Smooth muscle cell (in vitro differentiated cells): ENCODE results near the gene DPYSL3. TPM values are rescaled to one million over a fixed set of nuclear protein-coding genes. Genes with fewer than 3 reads are reported as not detected.

Experiments used
- DNase-seq: peaks from one replicate; lab custom pipeline; 2025; ENCODE audit not compliant: unreplicated experiment; lab: John Stamatoyannopoulos, UW
- H2AFZ ChIP-seq: fragments of 200-600 bp; sonication (generic); 2 replicates; pipeline ENCODE4 v1.6.0; 2016; ENCODE audit warnings: antibody characterized with exemption, low read depth, mild to moderate bottlenecking
- H3F3A ChIP-seq: fragments of 200-600 bp; sonication (generic); 2 replicates; pipeline ENCODE4 v1.6.0; 2017; ENCODE audit warnings: antibody characterized with exemption, low read depth
- H3K27ac ChIP-seq: fragments of 200-600 bp; sonication (generic); 2 replicates; pipeline ENCODE4 v1.5.1; 2016; ENCODE audit warnings: low read depth, mild to moderate bottlenecking
- H3K27me3 ChIP-seq: fragments of 200-600 bp; sonication (generic); 2 replicates; pipeline ENCODE4 v1.6.1; 2016; ENCODE audit warnings: low read depth, mild to moderate bottlenecking
- H3K36me3 ChIP-seq: fragments of 200-600 bp; sonication (generic); 2 replicates; pipeline ENCODE4 v1.5.1; 2016; ENCODE audit warnings: low read depth
- H3K4me1 ChIP-seq: fragments of 200-600 bp; sonication (generic); 2 replicates; pipeline ENCODE4 v1.5.1; 2016; ENCODE audit warnings: low read depth
- H3K4me2 ChIP-seq: fragments of 200-600 bp; sonication (generic); 2 replicates; pipeline ENCODE4 v1.6.0; 2016; ENCODE audit warnings: mild to moderate bottlenecking
- H3K4me3 ChIP-seq: fragments of 200-600 bp; sonication (generic); 2 replicates; pipeline ENCODE4 v1.5.1; 2016; ENCODE audit warnings: mild to moderate bottlenecking
- H3K79me2 ChIP-seq: fragments of 200-600 bp; sonication (generic); 2 replicates; pipeline ENCODE4 v1.6.0; 2016; ENCODE audit warnings: low read depth, mild to moderate bottlenecking
- H3K9ac ChIP-seq: fragments of 200-600 bp; sonication (generic); 2 replicates; pipeline ENCODE4 v1.6.0; 2016; ENCODE audit warnings: low read depth
- H3K9me3 ChIP-seq: fragments of 200-600 bp; sonication (generic); replicated peaks from 2 replicates; pipeline ENCODE4 v1.5.1; 2016; ENCODE audit warnings: low read depth
- H4K20me1 ChIP-seq: fragments of 200-600 bp; sonication (generic); 2 replicates; pipeline ENCODE4 v1.6.0; 2016; ENCODE audit warnings: low read depth
- CTCF ChIP-seq: fragments of 200-600 bp; sonication (generic); IDR thresholded peaks from 2 replicates; pipeline ENCODE4 v1.5.1; 2017; ENCODE audit warnings: borderline replicate concordance, mild to moderate bottlenecking, antibody characterized with exemption; ENCODE audit not compliant: insufficient read depth, poor library complexity, severe bottlenecking
- WGBS: methylation state at CpG from one replicate; pipeline ENCODE4 v1.1.7; 2016; ENCODE audit warnings: low lambda C conversion rate; 5-methylcytosine and 5-hydroxymethylcytosine counted together
- polyA plus RNA-seq: library from polyadenylated mRNA; unstranded; fragments of >200 nt; fragmentation: Nextera tagmentation; extraction: Ambion mirVana; gene quantifications from 2 replicates; pipeline ENCODE4 v1.2.1, GENCODE V29; 2016
- total RNA-seq: library from RNA; depleted of rRNA; stranded (reverse); fragments of >200 nt; gene quantifications from 2 replicates; pipeline ENCODE4 v1.2.3, GENCODE V29; 2014

DPYSL3 gene
- total and polyA plus RNA-seq, 2 experiments from 2014 or later: 65.5 to 124 TPM

- Histone ChIP-seq H3F3A (peaks cover 31% of the 10 kb centered on the region), H4K20me1 (peaks cover under 1% of the 10 kb centered on the region), H3K9me3 (no peaks in the 10 kb centered on the region), H3K4me3 (peak overlapping the region; percentile 17), H3K4me1 (peaks cover 37% of the 10 kb centered on the region), H3K9ac (peak overlapping the region; percentile 96), H3K27me3 (no peaks in the 10 kb centered on the region), H3K36me3 (no peaks in the 10 kb centered on the region), H3K4me2 (peak overlapping the region; percentile 75), H3K79me2 (no peaks in the 10 kb centered on the region), H3K27ac (peak overlapping the region; percentile 99), H2AFZ (no peak overlapping the region)
- WGBS: 30% methylated on average over 5 of the region's 5 CpGs
- TF ChIP-seq CTCF: no peak
- DNase-seq: no peak
Observed at GRCh38 chr5:147483961-147484707, 25.7 kb downstream of the DPYSL3 start.

- Histone ChIP-seq H4K20me1 (peaks cover 5% of the 10 kb centered on the region), H3K79me2 (no peaks in the 10 kb centered on the region), H3K36me3 (no peaks in the 10 kb centered on the region), H3K27ac (peak overlapping the region; percentile 99), H3K4me3 (no peak overlapping the region), H3F3A (peaks cover 31% of the 10 kb centered on the region), H3K9me3 (no peaks in the 10 kb centered on the region), H2AFZ (no peak overlapping the region), H3K4me1 (peaks cover 41% of the 10 kb centered on the region), H3K4me2 (peak overlapping the region; percentile 75), H3K27me3 (no peaks in the 10 kb centered on the region), H3K9ac (peak overlapping the region; percentile 96)
- WGBS: 87% methylated on average over 5 of the region's 5 CpGs
- no peak for DNase-seq
- no peak for TF ChIP-seq CTCF
Observed at GRCh38 chr5:147483188-147483790, 26.6 kb downstream of the DPYSL3 start.

GRCh38 chr5:147482706-147483180 lies 27.1 kb downstream of the DPYSL3 start:
- peaks cover 31% of the 10 kb centered on the region for H3F3A ChIP-seq
- no peaks in the 10 kb centered on the region for H3K27me3 ChIP-seq
- H3K27ac ChIP-seq: peak overlapping the region; percentile 99
- peak overlapping the region; percentile 96 for H3K9ac ChIP-seq
- H3K36me3 ChIP-seq: no peaks in the 10 kb centered on the region
- H3K79me2 ChIP-seq: no peaks in the 10 kb centered on the region
- H3K4me1 ChIP-seq: peaks cover 41% of the 10 kb centered on the region
- no peak overlapping the region for H3K4me3 ChIP-seq
- no peak for DNase-seq
- no peaks in the 10 kb centered on the region for H3K9me3 ChIP-seq
- H4K20me1 ChIP-seq: peaks cover 5% of the 10 kb centered on the region
- no peak overlapping the region for H2AFZ ChIP-seq
- peak overlapping the region; percentile 40 for H3K4me2 ChIP-seq
- 79% methylated on average over 7 of the region's 7 CpGs for WGBS
- no peak for TF ChIP-seq CTCF
